SU-DHL-6 (cell line): ENCODE measurements around the gene ACER3.

Experiments used
- EZH2phosphoT487 ChIP-seq: fragments of 200-600 bp; sonication (generic), shearing (Covaris generic); conservative IDR thresholded peaks from 2 replicates; pipeline ENCODE4 v1.6.1; 2018; ENCODE audit warnings: mild to moderate bottlenecking, antibody characterized with exemption, low read length, moderate library complexity, mixed read lengths
- TF ChIP-seq, protein P1 (sequence below): fragments of 200-600 bp; sonication (generic); IDR thresholded peaks from one replicate; pipeline ENCODE4 v1.5.1; 2017; ENCODE audit warnings: antibody characterized with exemption, mild to moderate bottlenecking, low read length, moderate library complexity; ENCODE audit not compliant: insufficient read depth, poor library complexity, severe bottlenecking

DNA sequence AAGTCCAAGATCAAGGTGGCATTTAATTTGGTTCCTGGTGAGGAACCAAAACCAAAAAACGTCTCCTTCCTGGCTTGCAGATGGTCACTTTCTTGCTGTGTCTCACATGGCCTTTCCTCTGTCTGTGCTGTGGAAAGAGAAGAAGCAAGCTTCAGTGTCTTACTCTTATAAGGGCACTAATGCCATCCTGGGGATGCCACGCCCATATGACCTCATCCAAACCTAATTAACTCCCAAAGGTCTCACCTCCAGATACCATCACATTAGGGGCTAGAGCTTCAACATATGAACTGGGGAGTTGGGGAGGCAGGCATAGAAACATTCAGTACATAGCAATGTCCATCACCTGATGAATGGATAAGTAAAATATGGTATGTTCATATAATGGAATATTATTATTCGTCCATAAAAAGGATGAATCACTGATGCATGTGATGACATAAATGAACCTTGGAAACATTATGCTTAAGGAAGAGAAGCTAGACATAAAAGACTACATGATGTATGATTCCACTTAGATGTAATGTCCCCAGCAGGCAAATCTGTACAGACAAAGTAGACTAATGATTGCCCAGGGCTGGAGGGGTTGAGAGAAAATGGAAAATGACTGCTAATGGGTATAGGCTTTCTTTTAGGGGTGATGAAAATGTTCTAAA, 94.9 kb downstream of the ACER3 start:
- TF ChIP-seq, protein P1, sequence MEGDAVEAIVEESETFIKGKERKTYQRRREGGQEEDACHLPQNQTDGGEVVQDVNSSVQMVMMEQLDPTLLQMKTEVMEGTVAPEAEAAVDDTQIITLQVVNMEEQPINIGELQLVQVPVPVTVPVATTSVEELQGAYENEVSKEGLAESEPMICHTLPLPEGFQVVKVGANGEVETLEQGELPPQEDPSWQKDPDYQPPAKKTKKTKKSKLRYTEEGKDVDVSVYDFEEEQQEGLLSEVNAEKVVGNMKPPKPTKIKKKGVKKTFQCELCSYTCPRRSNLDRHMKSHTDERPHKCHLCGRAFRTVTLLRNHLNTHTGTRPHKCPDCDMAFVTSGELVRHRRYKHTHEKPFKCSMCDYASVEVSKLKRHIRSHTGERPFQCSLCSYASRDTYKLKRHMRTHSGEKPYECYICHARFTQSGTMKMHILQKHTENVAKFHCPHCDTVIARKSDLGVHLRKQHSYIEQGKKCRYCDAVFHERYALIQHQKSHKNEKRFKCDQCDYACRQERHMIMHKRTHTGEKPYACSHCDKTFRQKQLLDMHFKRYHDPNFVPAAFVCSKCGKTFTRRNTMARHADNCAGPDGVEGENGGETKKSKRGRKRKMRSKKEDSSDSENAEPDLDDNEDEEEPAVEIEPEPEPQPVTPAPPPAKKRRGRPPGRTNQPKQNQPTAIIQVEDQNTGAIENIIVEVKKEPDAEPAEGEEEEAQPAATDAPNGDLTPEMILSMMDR: no peak
- no peak for TF ChIP-seq EZH2phosphoT487
